Hippocampal formation (tissue), 2 donors: ENCODE measurements around the gene SLC22A4.

Experiments used
- DNase-seq, 2 donors: peaks; one replicate each; lab custom pipeline; 2025; lab: John Stamatoyannopoulos, UW

The SLC22A4 gene

GRCh38 chr5:132300577-132301343 lies 6.6 kb downstream of the SLC22A4 start:
- no peak for DNase-seq

- DNase-seq = no peak
Observed at GRCh38 chr5:132301344-132302271, 7.4 kb downstream of the SLC22A4 start.

GRCh38 chr5:132302413-132302812 lies 8.2 kb downstream of the SLC22A4 start:
- DNase-seq = no peak

DNA sequence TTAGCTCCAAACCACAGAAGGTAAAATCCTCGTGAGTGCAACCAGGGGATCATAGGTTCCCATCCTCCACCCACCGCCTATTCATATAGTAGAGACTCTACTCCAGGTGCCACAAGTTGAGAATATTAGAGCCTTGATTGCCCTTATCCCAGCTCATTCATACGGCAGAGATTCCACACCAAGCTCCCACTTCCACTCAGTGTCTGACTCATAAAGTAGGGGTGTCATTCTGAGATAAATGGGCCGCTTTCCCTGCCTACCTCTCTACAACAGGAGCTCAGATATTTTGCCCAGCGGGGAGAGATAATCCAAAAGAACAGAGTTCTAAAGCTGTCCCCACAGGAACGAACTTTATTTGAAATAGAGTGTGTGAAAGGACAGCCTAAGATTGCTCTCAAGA lies 9.4 kb downstream of the SLC22A4 start:
- DNase-seq = no peak

DNA sequence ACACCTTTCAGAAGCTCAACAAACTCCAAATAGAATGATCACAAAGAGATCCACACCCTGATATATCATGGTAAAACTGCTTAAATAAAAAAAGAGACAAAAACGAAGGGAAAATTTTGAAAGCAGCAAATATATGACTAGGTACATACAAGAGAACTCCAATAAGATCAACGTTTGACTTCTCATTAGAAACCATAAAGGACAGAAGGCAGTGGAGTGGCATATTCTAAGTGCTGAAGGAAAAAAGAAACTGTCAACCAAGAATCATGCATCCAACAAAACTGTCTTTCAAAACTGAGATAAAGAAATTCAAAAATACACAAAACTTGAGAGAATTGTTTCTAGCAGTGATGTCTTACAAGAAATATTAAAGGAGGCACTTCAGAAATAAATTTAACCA lies 11.2 kb downstream of the SLC22A4 start:
- no peak for DNase-seq

DNA sequence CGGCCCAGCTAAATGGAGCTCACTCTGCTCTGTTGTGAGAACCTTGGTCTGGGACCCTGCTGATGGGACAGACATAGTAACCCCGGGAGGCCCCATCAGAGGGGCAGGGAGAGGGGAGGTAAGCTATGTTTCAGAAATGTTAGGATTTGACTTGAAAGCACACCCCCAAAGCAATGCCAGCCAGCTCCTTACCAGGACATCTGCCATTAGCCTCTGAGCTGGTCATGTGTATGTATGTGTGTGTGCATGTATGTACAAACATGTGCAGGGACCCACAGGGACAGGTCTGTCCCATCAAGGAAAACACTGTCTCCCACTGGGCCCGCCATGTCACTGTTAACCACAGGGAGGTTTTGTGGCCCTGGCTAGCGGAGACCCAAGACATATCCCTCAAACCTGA lies 14.5 kb downstream of the SLC22A4 start:
- DNase-seq = no peak

GRCh38 chr5:132309679-132310078 lies 15.5 kb downstream of the SLC22A4 start:
- DNase-seq = no peak

- peak in 1 of 2 donors; percentile 20 for DNase-seq
Observed at GRCh38 chr5:132310141-132310834, 16.1 kb downstream of the SLC22A4 start.

DNA sequence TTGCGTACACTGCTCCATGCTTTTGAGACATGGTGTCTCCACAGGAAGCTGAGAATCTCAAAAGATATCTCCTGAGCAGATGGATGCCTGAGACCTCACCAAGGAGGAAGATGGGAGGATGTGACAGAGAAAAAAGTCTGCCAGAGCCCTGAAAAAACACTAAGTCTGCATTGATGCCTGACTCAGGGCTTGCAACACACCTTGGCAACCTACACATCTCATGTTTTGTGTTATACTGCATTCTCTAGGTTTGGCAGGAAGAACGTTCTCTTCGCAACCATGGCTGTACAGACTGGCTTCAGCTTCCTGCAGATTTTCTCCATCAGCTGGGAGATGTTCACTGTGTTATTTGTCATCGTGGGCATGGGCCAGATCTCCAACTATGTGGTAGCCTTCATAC lies 19.2 kb downstream of the SLC22A4 start:
- no peak for DNase-seq

DNA sequence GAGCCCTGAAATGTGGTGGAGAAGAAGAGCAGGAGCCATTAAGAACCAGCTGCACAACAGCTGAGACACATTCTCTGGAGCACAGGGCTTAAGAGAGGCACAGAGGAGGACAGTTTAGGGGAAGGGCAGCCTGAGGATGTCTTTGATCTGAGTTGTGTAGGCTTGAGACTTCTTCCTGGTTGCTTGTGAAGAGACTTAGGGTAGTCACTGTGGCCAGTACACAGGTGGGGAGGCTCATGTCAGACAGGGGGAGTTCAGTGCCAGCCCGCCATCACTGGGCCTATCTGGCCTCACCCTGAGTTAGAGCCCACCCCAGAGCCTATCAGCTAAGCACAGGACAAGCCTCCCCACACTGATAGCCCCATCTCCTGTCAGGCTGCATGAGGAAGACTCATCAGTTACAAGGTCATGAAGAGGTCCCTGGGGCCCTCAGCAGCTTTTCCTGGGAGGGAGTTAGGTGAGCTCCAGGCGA lies 19.8 kb downstream of the SLC22A4 start:
- no peak for DNase-seq

- DNase-seq = no peak
Observed at GRCh38 chr5:132315529-132316067, 21.4 kb downstream of the SLC22A4 start.

DNA sequence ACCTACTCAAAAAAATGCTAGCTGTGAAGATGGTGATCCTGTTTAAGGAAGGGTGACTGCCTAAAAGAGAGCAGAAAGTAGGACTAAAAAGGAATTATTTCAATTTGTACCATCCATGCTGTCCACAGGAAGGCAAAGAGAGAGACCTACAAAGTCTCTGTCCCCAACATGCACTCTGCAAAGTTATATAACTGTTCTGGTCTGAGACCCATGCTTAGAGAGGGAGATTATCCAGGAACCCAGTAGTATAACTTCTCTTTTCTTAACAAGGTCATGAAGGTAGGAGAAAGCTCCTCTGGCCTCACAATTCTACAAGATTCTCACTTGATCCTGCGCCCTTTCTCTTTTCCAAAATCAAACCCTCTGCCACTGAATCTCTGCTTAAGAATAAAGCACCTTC lies 25.8 kb downstream of the SLC22A4 start:
- DNase-seq = no peak

DNA sequence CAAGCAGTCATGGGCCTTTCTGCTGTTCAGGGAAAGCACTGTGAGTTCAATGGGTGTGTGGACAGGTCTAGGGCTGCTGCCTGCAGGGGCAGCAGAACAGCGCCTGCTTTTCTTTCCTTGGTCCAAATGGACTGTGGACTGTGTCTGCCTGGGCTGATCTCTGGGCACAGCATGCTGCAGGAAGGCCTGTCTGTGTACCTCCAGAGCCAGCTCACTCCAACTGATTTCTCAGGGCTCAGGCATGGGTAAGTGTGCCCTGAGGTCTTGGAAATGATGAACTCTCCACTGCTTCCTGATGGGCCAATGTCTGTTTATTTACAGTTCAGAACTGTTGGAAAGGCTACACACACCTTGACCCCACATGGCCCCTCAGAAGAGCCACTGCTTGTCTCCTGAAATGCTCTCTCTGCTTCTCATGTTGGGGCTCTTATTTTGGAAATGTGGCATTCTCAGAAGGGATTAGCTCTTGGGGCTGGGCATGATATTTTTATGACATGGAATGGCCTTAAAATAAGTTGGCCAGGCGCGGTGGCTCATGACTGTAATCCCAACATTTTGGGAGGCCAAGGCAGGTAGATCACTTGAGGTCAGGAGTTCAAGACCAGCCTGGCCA lies 27.0 kb downstream of the SLC22A4 start:
- DNase-seq = no peak

DNA sequence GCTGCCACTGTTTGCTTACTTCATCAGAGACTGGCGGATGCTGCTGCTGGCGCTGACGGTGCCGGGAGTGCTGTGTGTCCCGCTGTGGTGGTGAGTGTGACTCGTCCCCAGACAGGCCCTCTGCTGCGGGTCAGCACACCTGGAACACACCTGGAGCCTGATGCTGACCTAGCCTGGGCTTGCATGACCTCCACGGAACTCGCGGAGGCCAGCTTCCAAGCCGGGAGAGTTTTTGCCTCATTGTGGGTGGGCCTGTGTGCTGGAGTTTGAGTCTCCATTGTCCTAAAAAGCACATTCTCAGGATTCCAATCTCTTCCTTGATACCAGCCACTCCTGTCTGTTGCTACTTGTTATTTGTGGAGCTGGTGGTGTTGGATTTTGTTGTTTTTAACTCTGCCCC lies 28.1 kb downstream of the SLC22A4 start:
- DNase-seq = no peak

- no peak for DNase-seq
Observed at GRCh38 chr5:132323202-132323601, 29.0 kb downstream of the SLC22A4 start.

GRCh38 chr5:132325691-132326090 lies 31.5 kb downstream of the SLC22A4 start:
- DNase-seq = no peak

DNA sequence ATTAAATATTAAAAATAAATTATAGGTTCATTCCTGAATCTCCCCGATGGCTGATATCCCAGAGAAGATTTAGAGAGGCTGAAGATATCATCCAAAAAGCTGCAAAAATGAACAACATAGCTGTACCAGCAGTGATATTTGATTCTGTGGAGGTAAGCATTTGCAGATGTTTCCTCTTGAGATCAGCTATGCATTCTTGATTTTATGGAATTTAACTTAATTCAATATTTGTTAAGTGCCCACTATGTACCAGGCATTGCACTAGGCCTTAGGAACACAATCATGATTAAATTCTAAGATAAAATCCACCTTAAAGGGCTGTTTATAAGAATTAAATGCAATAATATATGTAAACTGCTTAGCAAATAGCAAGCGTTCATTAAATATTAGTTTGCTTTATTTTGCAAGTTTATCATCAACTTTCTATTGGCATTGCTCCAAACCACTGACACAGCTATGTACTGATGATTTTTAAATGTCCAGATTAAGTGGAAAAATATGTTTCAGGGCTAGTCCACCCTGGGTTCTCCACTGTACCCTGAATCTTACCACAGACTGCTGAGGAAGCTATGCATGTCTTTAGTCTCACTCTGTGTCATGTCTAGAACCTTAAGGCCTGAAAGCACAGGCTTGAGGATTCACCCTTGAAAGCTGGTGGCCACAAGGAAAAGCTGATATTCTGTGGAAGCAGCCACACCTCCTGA lies 33.2 kb downstream of the SLC22A4 start:
- DNase-seq = no peak

- no peak for DNase-seq
Observed at GRCh38 chr5:132334812-132335211, 40.6 kb downstream of the SLC22A4 start.

GRCh38 chr5:132335402-132335801 lies 41.2 kb downstream of the SLC22A4 start:
- no peak for DNase-seq

DNA sequence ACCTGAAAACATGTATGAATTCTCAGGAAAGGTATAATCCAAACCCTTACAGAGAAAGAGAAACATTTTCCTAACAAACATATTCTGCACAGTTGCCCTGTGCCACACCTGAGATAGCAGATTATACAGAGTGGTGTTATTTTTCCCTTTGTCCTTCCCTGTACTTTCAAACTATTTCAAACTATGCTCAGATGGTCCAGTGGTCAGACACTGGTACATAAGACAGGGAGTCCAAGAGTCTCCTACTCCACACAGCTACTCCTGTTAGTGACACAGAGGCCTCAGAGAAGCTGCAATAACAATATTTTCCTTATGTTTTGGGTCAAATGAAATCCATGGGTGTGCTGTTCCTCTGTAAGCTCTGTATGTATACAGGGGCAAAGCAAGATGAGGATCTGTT lies 45.3 kb downstream of the SLC22A4 start:
- no peak for DNase-seq
